H1 (cell line): ENCODE results near the gene YPEL5. TPM values are rescaled to one million over a fixed set of nuclear protein-coding genes. Genes with fewer than 3 reads are reported as not detected.

Experiments
- CTCF ChIA-PET: fragments of 300-600 bp; sonication (Branson Sonifier 250); formaldehyde crosslinking; loops from one replicate; lab custom pipeline; 2021; ENCODE audit not compliant: partially characterized antibody; lab: Charles Lee
- POLR2A ChIA-PET: fragments of 300-600 bp; sonication (Branson Sonifier 250); formaldehyde crosslinking; loops from one replicate; lab custom pipeline; 2021; ENCODE audit warnings: inconsistent platforms; ENCODE audit not compliant: partially characterized antibody; lab: Charles Lee
- DNase-seq, 2 experiments: peaks; one replicate each; pipeline versions ENCODE4 v3.0.0 to v3.0.0-alpha.2; 2010 to 2022; ENCODE audit warnings: low spot score in 2 of 2, low read depth in 1 of 2, mixed read lengths in 1 of 2
- FAIRE-seq: peaks from 2 replicates; lab custom pipeline; 2011; peaks lifted over from hg19 to GRCh38; lab: Jason Lieb, UNC
- H2AFZ ChIP-seq: 2 replicates; pipeline ENCODE4 v1.8.1; 2012; ENCODE audit warnings: low read length, inconsistent platforms
- H2AK5ac ChIP-seq: 2 replicates; pipeline ENCODE4 v1.6.1; 2013; ENCODE audit warnings: low read depth, low read length
- H2BK120ac ChIP-seq: replicated peaks from 2 replicates; pipeline ENCODE3; 2013; ENCODE audit warnings: low read depth, low read length, inconsistent platforms
- H2BK12ac ChIP-seq: 2 replicates; pipeline ENCODE4 v1.6.1; 2013; ENCODE audit warnings: low read depth, low read length
- H2BK15ac ChIP-seq: 2 replicates; pipeline ENCODE4 v1.6.1; 2013; ENCODE audit warnings: low read length
- H2BK20ac ChIP-seq: 2 replicates; pipeline ENCODE4 v1.6.1; 2013; ENCODE audit warnings: low read length
- H2BK5ac ChIP-seq: 2 replicates; pipeline ENCODE4 v1.6.1; 2013; ENCODE audit warnings: low read depth, low read length
- H3K14ac ChIP-seq: 2 replicates; pipeline ENCODE4 v1.6.1; 2013; ENCODE audit warnings: inconsistent platforms; ENCODE audit not compliant: insufficient read length
- H3K18ac ChIP-seq: 2 replicates; pipeline ENCODE4 v1.6.1; 2013; ENCODE audit warnings: low read length; ENCODE audit errors: extremely low read depth
- H3K23ac ChIP-seq: 2 replicates; pipeline ENCODE4 v1.6.1; 2013; ENCODE audit warnings: inconsistent platforms; ENCODE audit not compliant: insufficient read length
- H3K23me2 ChIP-seq: 2 replicates; pipeline ENCODE4 v1.6.1; 2013; ENCODE audit warnings: low read depth, low read length
- H3K27ac ChIP-seq: 2 replicates; pipeline ENCODE4 v1.6.1; 2011; ENCODE audit warnings: low read depth, low read length, inconsistent platforms
- H3K27me3 ChIP-seq, 4 experiments: replicated peaks in 1 of 4; 1 replicate in 1 of 4; 2 replicates in 3 of 4; pipeline versions ENCODE4 v1.6.1 to v1.8.1; 2011 to 2013; ENCODE audit warnings: low read length in 3 of 4, mild to moderate bottlenecking in 3 of 4, inconsistent platforms in 2 of 4, mixed read lengths in 2 of 4, moderate library complexity in 1 of 4; ENCODE audit not compliant: control insufficient read depth in 3 of 4, insufficient read depth in 3 of 4; ENCODE audit errors: extremely low read depth in 1 of 4
- H3K36me3 ChIP-seq, 4 experiments: 2 replicates each; pipeline versions ENCODE4 v1.6.1 to v1.8.1; 2011 to 2013; ENCODE audit warnings: mild to moderate bottlenecking in 4 of 4, low read length in 3 of 4, moderate library complexity in 2 of 4, control low read depth in 1 of 4, inconsistent platforms in 1 of 4; ENCODE audit not compliant: insufficient read depth in 4 of 4, control insufficient read depth in 2 of 4
- H3K4ac ChIP-seq: replicated peaks from 2 replicates; pipeline ENCODE3; 2013; ENCODE audit warnings: low read length, low read depth, mixed read lengths, inconsistent platforms; ENCODE audit not compliant: insufficient read length
- H3K4me1 ChIP-seq, 4 experiments: replicated peaks in 1 of 4; 1 replicate in 1 of 4; 2 replicates in 3 of 4; pipeline versions ENCODE4 v1.6.1 to v1.8.1; 2011 to 2013; ENCODE audit warnings: low read length in 3 of 4, inconsistent platforms in 2 of 4, mixed read lengths in 1 of 4; ENCODE audit not compliant: insufficient read depth in 4 of 4, control insufficient read depth in 3 of 4
- H3K4me2 ChIP-seq, 2 experiments: 2 replicates each; pipeline versions ENCODE4 v1.6.1 to v1.8.1; 2011 to 2013; ENCODE audit warnings: low read depth in 2 of 2, low read length in 2 of 2, control low read depth in 1 of 2, inconsistent platforms in 1 of 2, mild to moderate bottlenecking in 1 of 2; ENCODE audit not compliant: insufficient read depth in 1 of 2
- H3K4me3 ChIP-seq, 4 experiments: fragments of 200-600, 300-600 bp in 1 of 4; sonication (generic), shearing (Covaris generic), sonication (Bioruptor Twin) in 1 of 4; 2 replicates each; pipeline versions ENCODE4 v1.5.1 to v1.8.1; 2011 to 2016; ENCODE audit warnings: low read length in 4 of 4, low read depth in 3 of 4, control low read depth in 2 of 4, inconsistent platforms in 2 of 4, mild to moderate bottlenecking in 2 of 4, mixed read lengths in 1 of 4, moderate library complexity in 1 of 4; ENCODE audit not compliant: insufficient read depth in 2 of 4; ENCODE audit errors: extremely low read depth in 1 of 4
- H3K56ac ChIP-seq: replicated peaks from 2 replicates; pipeline ENCODE3; 2013; ENCODE audit warnings: low read depth, mild to moderate bottlenecking, mixed read lengths, low read length, inconsistent platforms; ENCODE audit not compliant: insufficient read length
- H3K79me1 ChIP-seq: 2 replicates; pipeline ENCODE4 v1.6.1; 2013; ENCODE audit warnings: low read depth, low read length, control low read depth
- H3K79me2 ChIP-seq, 2 experiments: 2 replicates each; pipeline versions ENCODE4 v1.6.1 to v1.8.1; 2012 to 2013; ENCODE audit warnings: low read length in 2 of 2, mild to moderate bottlenecking in 2 of 2, inconsistent platforms in 1 of 2; ENCODE audit not compliant: insufficient read depth in 2 of 2, control insufficient read depth in 1 of 2
- H3K9ac ChIP-seq, 4 experiments: replicated peaks in 1 of 4; 1 replicate in 1 of 4; 2 replicates in 3 of 4; pipeline versions ENCODE4 v1.6.1 to v1.8.1; 2011 to 2013; ENCODE audit warnings: low read depth in 3 of 4, low read length in 3 of 4, control low read depth in 2 of 4, mild to moderate bottlenecking in 2 of 4, moderate library complexity in 2 of 4, inconsistent platforms in 1 of 4; ENCODE audit errors: extremely low read depth in 1 of 4
- H3K9me3 ChIP-seq, 2 experiments: 2 replicates each; pipeline versions ENCODE4 v1.6.1 to v1.8.1; 2012 to 2013; ENCODE audit warnings: mild to moderate bottlenecking in 2 of 2, moderate library complexity in 2 of 2, control low read depth in 1 of 2, inconsistent platforms in 1 of 2, low read depth in 1 of 2, low read length in 1 of 2, mixed read lengths in 1 of 2; ENCODE audit not compliant: insufficient read depth in 2 of 2
- H4K20me1 ChIP-seq, 2 experiments: replicated peaks in 1 of 2; 2 replicates each; pipeline versions ENCODE3 to v1.8.1; 2011 to 2013; ENCODE audit warnings: inconsistent platforms in 2 of 2, low read length in 2 of 2, mild to moderate bottlenecking in 1 of 2; ENCODE audit not compliant: insufficient read depth in 2 of 2, control insufficient read depth in 1 of 2
- H4K5ac ChIP-seq: 2 replicates; pipeline ENCODE4 v1.6.1; 2013; ENCODE audit warnings: low read length, low read depth, mixed read lengths, inconsistent platforms; ENCODE audit not compliant: insufficient read length
- H4K8ac ChIP-seq: 2 replicates; pipeline ENCODE4 v1.8.0; 2013; ENCODE audit warnings: mild to moderate bottlenecking, moderate library complexity, low read length, inconsistent platforms; ENCODE audit not compliant: insufficient read depth; ENCODE audit errors: extremely low read depth
- H4K91ac ChIP-seq: replicated peaks from 2 replicates; pipeline ENCODE3; 2013; ENCODE audit warnings: low read length, mixed read lengths, inconsistent platforms; ENCODE audit not compliant: insufficient read length
- ATF2 ChIP-seq: IDR thresholded peaks from 2 replicates; pipeline ENCODE4 v1.6.1; 2012; ENCODE audit warnings: low read length, inconsistent platforms
- POU5F1 ChIP-seq: IDR thresholded peaks from 2 replicates; pipeline ENCODE4 v1.6.1; 2011; ENCODE audit warnings: low read depth, mild to moderate bottlenecking, low read length, moderate library complexity
- RFX5 ChIP-seq: IDR thresholded peaks from 2 replicates; pipeline ENCODE4 v1.6.1; 2011; ENCODE audit warnings: low read depth, low read length, improper control_type of control experiment, borderline replicate concordance
- RXRA ChIP-seq: IDR thresholded peaks from 2 replicates; pipeline ENCODE4 v1.6.1; 2011; ENCODE audit warnings: low read depth, mild to moderate bottlenecking, low read length, moderate library complexity; ENCODE audit not compliant: insufficient read depth
- WGBS, 2 experiments: shearing (Covaris generic) in 1 of 2; methylation state at CpG; one replicate each; pipeline versions ENCODE4 v1.1.6 to v1.1.7; 2013 to 2015; ENCODE audit warnings: low lambda C conversion rate in 2 of 2, mixed read lengths in 2 of 2, inconsistent platforms in 1 of 2, low coverage in 1 of 2, missing lambda C conversion rate in 1 of 2; ENCODE audit not compliant: insufficient replicate concordance in 2 of 2, insufficient coverage in 1 of 2, insufficient read length in 1 of 2; ENCODE audit errors: extremely low coverage in 1 of 2, missing lambda C conversion rate in 1 of 2; 5-methylcytosine and 5-hydroxymethylcytosine counted together
- polyA plus RNA-seq, 7 experiments: library from polyadenylated mRNA; depleted of rRNA in 3 of 7; stranded (reverse) in 5 of 7; unstranded in 2 of 7; fragments of >200 nt in 5 of 7; fragments of 200-250 nt in 2 of 7; gene quantifications; 1 replicate in 5 of 7; 2 replicates in 1 of 7; 4 replicates in 1 of 7; pipeline versions ENCODE4 v1.2.1 to v1.2.3, GENCODE V29; 2011 to 2013; ENCODE audit warnings: missing spikeins in 2 of 7, mixed read lengths in 2 of 7
- total RNA-seq: library from RNA; stranded (reverse); fragmentation: NEBNext Ultra II Directional; extraction: Animal tissue kit (Norgen Biotek cat#: 25700); gene quantifications from 2 replicates; pipeline ENCODE4 v1.2.1, GENCODE V29; 2021

YPEL5 gene
- total and polyA plus RNA-seq, 2 of the 8 experiments (the other 6 are each of a cell fraction or from before 2014, with no cell fraction given), result 18.5 to 28.0 TPM

- Histone ChIP-seq H3K79me2 (no peaks in the 10 kb centered on the region), H3K4ac (no peak overlapping the region), H2AFZ (no peak overlapping the region), H2BK120ac (no peak overlapping the region), H3K79me1 (no peaks in the 10 kb centered on the region), H2BK12ac (no peak overlapping the region), H3K27ac (no peak overlapping the region), H4K20me1 (no peaks in the 10 kb centered on the region), H3K14ac (no peak overlapping the region), H3K23ac (no peak overlapping the region), H4K8ac (no peak overlapping the region), H3K18ac (no peak overlapping the region), H3K9ac (no peak overlapping the region), H3K36me3 (peaks cover 0 to 26% (median 7%) of the 10 kb centered on the region in 4 experiments; a peak in 6 of 8 replicates), H2BK15ac (no peak overlapping the region), H3K23me2 (no peaks in the 10 kb centered on the region), H3K9me3 (no peaks in the 10 kb centered on the region), H3K4me2 (no peak overlapping the region), H4K91ac (no peak overlapping the region), H4K5ac (no peak overlapping the region), H3K56ac (no peak overlapping the region), H3K4me3 (no peak overlapping the region), H2BK5ac (no peak overlapping the region), H2AK5ac (no peak overlapping the region), H3K27me3 (no peaks in the 10 kb centered on the region; a peak in 1 of 7 replicates), H3K4me1 (peaks cover 0 to 4% (median 0%) of the 10 kb centered on the region in 4 experiments; a peak in 1 of 7 replicates), H2BK20ac (no peak overlapping the region)
- TF ChIP-seq POU5F1, result no peak
- no peak for TF ChIP-seq RXRA
- no peak for TF ChIP-seq ATF2
- no peak for TF ChIP-seq RFX5
- FAIRE-seq (no peak), DNase-seq (no peak)
- ChIA-PET POLR2A (interaction anchor here (0.8 to 4.7 kb wide), 3 partner anchors 13 to 70 kb away, joined by 3 to 24 read pairs (median 5); partner anchors contain the start of gene YPEL5), CTCF (interaction anchor here (1.2 to 9.6 kb wide), 7 partner anchors 11 to 546 kb away, joined by 3 to 228 read pairs (median 7); partner anchors contain the start of gene YPEL5)
- 96% methylated on average over 2 of the region's 2 CpGs; no CpG with 5 or more reads in 1 of the 2 experiments for WGBS, 2 experiments
Observed at GRCh38 chr2:30162806-30163205, 16.0 kb downstream of the YPEL5 start.
